ENCODE data around the gene HNRNPAB. TPM values are rescaled to one million over a fixed set of nuclear protein-coding genes. Genes with fewer than 3 reads are reported as not detected.
"Not testable (repeated sequence)": the region's sequence is repeated elsewhere in the genome, so short reads cannot be mapped to it uniquely, and the experiment has no call there.

The HNRNPAB gene
- total RNA-seq, 1 experiment from 2014 or later = 175 TPM

DNA sequence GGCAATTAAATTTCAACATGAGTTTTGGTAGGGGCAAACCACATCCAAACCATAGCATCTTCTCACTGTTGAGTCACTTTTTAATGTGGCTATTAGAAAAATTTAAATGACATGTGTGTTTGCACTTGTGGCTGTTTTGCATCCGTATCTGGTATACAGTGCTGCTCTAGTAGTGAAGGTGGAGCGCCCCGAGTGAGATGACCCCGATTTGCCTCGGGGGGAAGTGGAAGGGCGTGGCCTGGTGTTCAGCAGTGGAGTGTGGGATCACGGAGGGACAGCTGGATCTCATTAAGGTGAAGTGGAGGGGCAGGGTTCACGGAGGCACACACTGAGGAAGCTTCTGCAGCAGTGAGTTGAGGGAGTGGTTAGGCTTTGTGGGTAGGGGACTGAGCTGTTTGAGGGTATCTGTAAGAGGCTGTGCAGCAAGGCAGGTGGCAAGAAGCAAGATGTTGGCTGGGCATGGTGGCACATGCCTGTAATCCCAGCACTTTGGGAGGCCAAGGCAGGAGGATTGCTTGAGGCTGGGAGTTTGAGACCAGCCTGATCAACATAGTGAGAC, 11.0 kb upstream of the HNRNPAB start:
- in situ Hi-C loops (cut with HindIII; ENCODE audit: low pct_unique_long_range_greater_than_20kb, low sequenced_read_pairs) = no loop called here
- no peak for DNase-seq (ENCODE audit: low read depth)

DNA sequence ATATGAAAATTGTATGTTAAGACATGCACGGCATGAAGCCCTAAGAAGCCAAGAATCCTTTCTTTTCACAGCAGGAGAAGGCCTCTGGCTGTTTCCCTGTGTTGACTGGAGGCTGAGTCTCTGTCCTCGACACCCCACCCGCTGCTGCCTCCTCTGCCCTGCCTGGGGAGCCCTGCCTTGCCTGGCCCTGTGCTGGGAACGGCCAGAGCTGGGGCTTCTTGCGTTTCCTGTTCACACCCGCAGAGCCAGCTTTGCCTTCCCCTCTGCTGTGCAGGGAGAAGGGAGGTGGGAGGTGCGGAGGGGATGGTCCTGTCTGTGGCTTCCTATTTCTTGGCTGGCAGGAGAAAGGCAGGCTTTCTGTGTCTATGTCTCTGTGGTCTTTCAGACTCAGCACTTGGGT, 10.3 kb upstream of the HNRNPAB start:
- in situ Hi-C loops (cut with HindIII; ENCODE audit: low pct_unique_long_range_greater_than_20kb, low sequenced_read_pairs) = no loop called here
- DNase-seq (ENCODE audit: low read depth) = no peak

DNA sequence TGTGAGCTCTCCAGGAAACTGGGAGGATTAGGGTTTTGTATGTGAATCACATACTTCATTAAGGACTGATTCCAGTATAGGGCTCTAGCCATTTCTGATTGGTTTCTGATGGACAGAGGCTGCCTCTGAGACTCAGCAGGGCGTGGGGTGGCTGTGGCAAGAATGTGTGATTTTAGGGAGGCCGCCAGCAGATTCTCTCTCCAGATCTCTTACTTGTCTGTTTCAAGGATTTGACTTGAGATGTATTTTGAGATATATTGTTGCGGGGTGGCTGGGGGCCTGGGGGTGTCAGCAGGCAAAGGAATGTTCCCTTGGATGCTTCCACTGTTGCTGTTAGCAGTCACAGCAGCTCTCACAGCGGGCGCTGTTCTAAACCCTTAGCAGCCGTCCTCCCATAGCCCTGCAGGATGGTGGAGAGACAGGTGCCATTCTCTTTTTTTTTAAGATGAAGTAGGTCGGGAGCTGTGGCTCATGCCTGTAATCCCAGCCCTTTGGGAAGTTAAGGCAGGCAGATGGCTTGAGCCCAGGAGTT, 8.0 kb upstream of the HNRNPAB start:
- no peak for DNase-seq (ENCODE audit: low read depth)

GRCh38 chr5:178196986-178197385, 7.3 kb upstream of the HNRNPAB start:
- no peak for DNase-seq (ENCODE audit: low read depth)
- in situ Hi-C loops (cut with HindIII; ENCODE audit: low pct_unique_long_range_greater_than_20kb, low sequenced_read_pairs) = no loop called here

More for the DNA sequence above, 8.0 kb upstream of the HNRNPAB start:
- in situ Hi-C loops (cut with HindIII; ENCODE audit: low pct_unique_long_range_greater_than_20kb, low sequenced_read_pairs) = no loop called here

- DNase-seq (ENCODE audit: low read depth); in situ Hi-C loops (cut with HindIII; ENCODE audit: low pct_unique_long_range_greater_than_20kb, low sequenced_read_pairs): not testable (repeated sequence)
Measured at GRCh38 chr5:178198151-178198550, 6.2 kb upstream of the HNRNPAB start.

DNA sequence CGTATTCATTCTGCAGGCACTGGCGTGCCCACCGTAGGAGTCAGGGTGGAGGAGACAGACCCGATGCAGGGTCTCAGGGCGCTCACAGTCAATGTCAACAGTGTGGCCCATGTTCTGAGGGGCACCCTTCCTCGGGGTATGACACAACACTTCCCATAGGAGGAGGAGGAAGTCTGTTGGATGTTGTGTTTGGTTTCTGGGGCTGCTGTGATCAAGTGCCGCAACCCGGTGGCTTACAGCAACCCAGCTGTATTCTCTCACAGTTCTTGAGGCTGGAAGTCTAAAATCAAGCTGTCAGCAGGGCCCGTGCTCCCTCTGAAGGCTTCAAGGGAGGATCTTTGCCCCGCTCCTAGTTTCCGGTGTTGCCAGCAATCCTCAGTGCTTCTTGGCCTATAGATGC, 5.6 kb upstream of the HNRNPAB start:
- no peak for DNase-seq (ENCODE audit: low read depth)
- in situ Hi-C loops (cut with HindIII; ENCODE audit: low pct_unique_long_range_greater_than_20kb, low sequenced_read_pairs) = no loop called here

DNA sequence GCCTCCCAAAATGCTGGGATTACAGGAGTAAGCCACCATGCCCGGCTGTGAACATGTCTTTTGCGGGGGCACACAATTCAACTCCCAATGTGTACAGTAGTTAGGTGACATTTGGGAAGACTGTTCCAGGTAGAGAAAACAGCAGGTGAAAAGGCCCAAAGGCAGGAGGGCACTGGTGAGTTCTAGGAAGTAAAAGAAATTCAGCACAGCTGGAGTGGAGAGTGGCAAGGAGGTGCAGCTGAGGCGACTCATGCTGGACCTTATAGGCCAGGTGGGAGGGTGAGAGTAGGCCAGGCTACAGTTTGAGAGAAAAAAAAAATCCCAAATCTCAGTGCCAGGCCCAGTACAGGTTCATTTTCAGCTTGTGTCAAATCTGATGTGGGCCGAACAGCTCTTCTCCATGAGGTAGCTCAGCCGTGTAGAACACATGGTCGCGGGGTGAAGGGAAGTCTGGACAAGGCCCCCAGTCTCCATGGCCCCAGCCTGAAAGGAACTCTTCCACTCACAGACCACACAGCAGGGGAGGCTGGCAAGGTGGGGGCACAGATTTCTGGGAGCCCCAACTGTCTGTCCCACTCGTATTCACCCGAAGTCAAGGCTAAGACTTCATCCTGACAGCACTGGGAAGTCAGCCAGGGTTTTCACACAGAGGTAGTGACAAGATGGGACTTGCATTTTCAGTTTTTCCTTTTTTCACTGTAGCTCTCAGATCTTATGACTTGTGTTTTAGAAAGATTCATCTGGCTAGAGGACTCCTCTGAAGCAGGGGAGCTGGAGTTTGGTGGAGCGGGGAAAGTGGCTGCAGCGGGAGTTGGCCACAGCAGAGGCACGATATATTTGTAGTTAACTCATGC, 4.5 kb upstream of the HNRNPAB start:
- DNase-seq (ENCODE audit: low read depth) = no peak
- in situ Hi-C loops (cut with HindIII; ENCODE audit: low pct_unique_long_range_greater_than_20kb, low sequenced_read_pairs) = no loop called here

DNA sequence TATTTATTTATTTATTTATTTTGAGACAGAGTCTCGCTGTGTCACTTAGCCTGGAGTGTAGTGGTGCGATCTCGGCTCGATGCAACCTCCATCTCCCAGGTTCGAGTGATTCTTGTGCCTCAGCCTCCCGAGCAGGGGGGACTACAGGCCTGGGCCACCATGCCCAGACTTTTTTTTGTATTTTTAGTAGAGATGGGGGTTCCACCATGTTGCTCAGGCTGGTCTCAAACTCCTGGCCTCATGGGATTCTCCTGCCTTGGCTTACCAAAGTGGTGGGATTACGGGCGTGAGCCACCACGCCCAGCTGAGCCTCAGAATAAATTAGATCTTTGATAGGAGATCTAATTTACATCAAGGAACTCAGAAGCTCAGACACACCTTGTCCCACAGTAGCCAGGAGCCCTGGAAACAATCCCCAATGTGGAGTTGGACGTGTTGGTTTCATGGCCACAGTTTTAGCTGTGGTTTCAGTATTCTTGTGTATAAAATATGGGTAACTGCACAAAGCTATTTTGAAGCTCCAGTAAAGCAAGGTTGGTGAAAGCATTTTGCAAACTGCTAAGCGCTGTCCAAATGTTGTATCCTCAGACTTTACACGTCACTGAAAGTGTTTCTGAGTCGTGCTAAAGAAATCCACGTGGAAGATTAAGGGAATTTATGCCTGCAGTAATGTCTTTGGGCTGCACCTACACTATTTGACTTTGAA, 3.0 kb upstream of the HNRNPAB start:
- no peak for DNase-seq (ENCODE audit: low read depth)
- in situ Hi-C loops (cut with HindIII; ENCODE audit: low pct_unique_long_range_greater_than_20kb, low sequenced_read_pairs) = no loop called here

- no peak for DNase-seq (ENCODE audit: low read depth)
- in situ Hi-C loops (cut with HindIII; ENCODE audit: low pct_unique_long_range_greater_than_20kb, low sequenced_read_pairs) = no loop called here
Measured at GRCh38 chr5:178201927-178202235, 2.5 kb upstream of the HNRNPAB start.

- DNase-seq (ENCODE audit: low read depth) = no peak
- in situ Hi-C loops (cut with HindIII; ENCODE audit: low pct_unique_long_range_greater_than_20kb, low sequenced_read_pairs) = no loop called here
Measured at GRCh38 chr5:178202541-178202940, 1.8 kb upstream of the HNRNPAB start.

DNA sequence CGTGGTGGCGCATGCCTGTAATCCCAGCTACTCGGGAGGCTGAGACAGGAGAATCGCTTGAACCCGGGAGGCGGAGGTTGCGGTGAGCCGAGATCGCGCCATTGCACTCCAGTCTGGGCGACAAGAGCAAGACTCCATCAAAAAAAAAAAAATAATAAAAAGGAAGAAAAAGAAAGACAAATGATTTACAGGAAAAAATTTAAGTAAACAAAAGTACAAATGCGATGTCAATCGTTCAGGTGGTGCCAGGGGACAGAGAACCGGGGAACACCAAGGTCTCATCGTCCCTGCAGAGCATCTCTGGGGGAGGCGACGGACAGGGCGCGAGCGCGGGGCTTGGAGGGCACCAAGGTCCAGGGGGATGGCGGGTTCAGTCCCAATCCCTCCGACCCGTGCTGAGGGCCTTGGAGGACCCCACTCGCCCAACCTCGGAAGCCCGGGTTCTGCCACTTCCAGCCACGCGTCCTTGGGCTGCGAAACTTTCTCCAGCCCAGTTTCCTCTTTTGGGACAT, 607 bp upstream of the HNRNPAB start:
- in situ Hi-C loops (cut with HindIII; ENCODE audit: low pct_unique_long_range_greater_than_20kb, low sequenced_read_pairs) = no loop called here
- DNase-seq (ENCODE audit: low read depth) = no peak

GRCh38 chr5:178204935-178205748, 809 bp downstream of the HNRNPAB start:
- DNase-seq (ENCODE audit: low read depth) = peak; percentile 76
- in situ Hi-C loops (cut with HindIII; ENCODE audit: low pct_unique_long_range_greater_than_20kb, low sequenced_read_pairs) = no loop called here

GRCh38 chr5:178205749-178206047, 1.4 kb downstream of the HNRNPAB start:
- no peak for DNase-seq (ENCODE audit: low read depth)
- in situ Hi-C loops (cut with HindIII; ENCODE audit: low pct_unique_long_range_greater_than_20kb, low sequenced_read_pairs) = no loop called here

GRCh38 chr5:178206166-178207101, 2.1 kb downstream of the HNRNPAB start:
- DNase-seq (ENCODE audit: low read depth) = no peak
- in situ Hi-C loops (cut with HindIII; ENCODE audit: low pct_unique_long_range_greater_than_20kb, low sequenced_read_pairs) = no loop called here

- in situ Hi-C loops (cut with HindIII; ENCODE audit: low pct_unique_long_range_greater_than_20kb, low sequenced_read_pairs) = no loop called here
- no peak for DNase-seq (ENCODE audit: low read depth)
Measured at GRCh38 chr5:178207183-178207916, 3.0 kb downstream of the HNRNPAB start.

GRCh38 chr5:178207917-178208280, 3.6 kb downstream of the HNRNPAB start:
- in situ Hi-C loops (cut with HindIII; ENCODE audit: low pct_unique_long_range_greater_than_20kb, low sequenced_read_pairs) = no loop called here
- DNase-seq (ENCODE audit: low read depth) = no peak

Measured in Caki2 (cell line).